Gastrocnemius medialis (tissue), 4 donors: ENCODE data around the gene PI16.

ENCODE experiments used
- POLR2A ChIP-seq, 2 donors: fragments of 450-650 bp; IDR thresholded peaks; one replicate each; pipeline ENCODE4 v1.6.1; 2017; ENCODE audit warnings: antibody characterized with exemption in 2 of 2, mild to moderate bottlenecking in 2 of 2, moderate library complexity in 2 of 2
- TF ChIP-seq, protein P1 (sequence below), 5 experiments: fragments of 450-650 bp in 3 of 5; fragments of 200-600 bp in 2 of 5; sonication (generic) in 2 of 5; IDR thresholded peaks in 4 of 5; conservative IDR thresholded peaks in 1 of 5; 1 replicate in 4 of 5; 2 replicates in 1 of 5; pipeline ENCODE4 v1.5.1; 2016 to 2019; ENCODE audit warnings: antibody characterized with exemption in 5 of 5, mild to moderate bottlenecking in 3 of 5, moderate library complexity in 3 of 5

DNA sequence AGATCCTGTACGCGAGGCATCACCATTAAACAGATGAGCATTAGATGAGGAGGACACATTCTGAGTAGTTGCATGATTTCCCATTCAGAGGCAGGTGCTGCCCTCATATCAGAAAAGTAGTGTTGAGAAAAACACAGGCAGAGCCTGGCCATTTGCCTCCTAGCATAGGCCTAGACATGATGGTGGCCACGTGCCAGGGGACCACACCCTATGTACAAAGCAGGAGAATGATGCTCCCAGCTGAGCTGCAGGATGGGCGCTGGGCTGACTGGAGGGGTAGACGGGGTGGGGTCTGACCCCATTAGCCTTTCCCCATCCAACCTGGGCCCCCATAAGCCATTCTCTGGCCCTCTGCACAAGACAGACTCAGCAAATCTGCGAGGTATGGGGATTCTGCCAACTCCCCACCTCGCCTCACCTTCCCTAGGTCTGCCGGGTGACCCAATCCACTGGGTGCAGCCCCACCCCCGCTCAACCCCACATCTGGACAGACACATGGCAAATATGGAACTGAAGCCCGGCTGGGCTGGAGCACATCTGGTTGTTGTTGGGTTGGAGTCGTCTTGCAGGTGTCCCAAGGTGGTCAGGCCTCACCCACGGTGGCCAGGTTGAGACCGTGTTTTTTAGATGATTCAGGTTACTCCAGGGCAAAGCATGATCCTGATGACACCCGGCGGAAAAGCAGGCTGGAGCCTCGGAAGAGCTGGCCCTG, 13.9 kb downstream of the PI16 start:
- TF ChIP-seq, protein P1, sequence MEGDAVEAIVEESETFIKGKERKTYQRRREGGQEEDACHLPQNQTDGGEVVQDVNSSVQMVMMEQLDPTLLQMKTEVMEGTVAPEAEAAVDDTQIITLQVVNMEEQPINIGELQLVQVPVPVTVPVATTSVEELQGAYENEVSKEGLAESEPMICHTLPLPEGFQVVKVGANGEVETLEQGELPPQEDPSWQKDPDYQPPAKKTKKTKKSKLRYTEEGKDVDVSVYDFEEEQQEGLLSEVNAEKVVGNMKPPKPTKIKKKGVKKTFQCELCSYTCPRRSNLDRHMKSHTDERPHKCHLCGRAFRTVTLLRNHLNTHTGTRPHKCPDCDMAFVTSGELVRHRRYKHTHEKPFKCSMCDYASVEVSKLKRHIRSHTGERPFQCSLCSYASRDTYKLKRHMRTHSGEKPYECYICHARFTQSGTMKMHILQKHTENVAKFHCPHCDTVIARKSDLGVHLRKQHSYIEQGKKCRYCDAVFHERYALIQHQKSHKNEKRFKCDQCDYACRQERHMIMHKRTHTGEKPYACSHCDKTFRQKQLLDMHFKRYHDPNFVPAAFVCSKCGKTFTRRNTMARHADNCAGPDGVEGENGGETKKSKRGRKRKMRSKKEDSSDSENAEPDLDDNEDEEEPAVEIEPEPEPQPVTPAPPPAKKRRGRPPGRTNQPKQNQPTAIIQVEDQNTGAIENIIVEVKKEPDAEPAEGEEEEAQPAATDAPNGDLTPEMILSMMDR (IDR thresholded peaks at IDR 0.05 in 4 of 5, conservative IDR thresholded peaks at IDR 0.05 in 1 of 5): no peak
- no peak for TF ChIP-seq POLR2A (IDR thresholded peaks at IDR 0.05)
